Measurements from ENCODE around the gene POGZ.
"Not testable (repeated sequence)": the region's sequence is repeated elsewhere in the genome, so short reads cannot be mapped to it uniquely, and the experiment has no call there.

POGZ gene

GRCh38 chr1:151475175-151475574 is 15.9 kb upstream of the POGZ start:
- no peak for DNase-seq

GRCh38 chr1:151474745-151475144 is 15.5 kb upstream of the POGZ start:
- DNase-seq: no peak

GRCh38 chr1:151472856-151473731 is 13.8 kb upstream of the POGZ start:
- peak; percentile 32 to 43 for DNase-seq

- DNase-seq: no peak
Observed at GRCh38 chr1:151465026-151465425, 5.7 kb upstream of the POGZ start.

GRCh38 chr1:151461694-151462093 is 2.4 kb upstream of the POGZ start:
- no peak for DNase-seq

GRCh38 chr1:151458802-151459330 is 428 bp downstream of the POGZ start:
- peak; percentile 62 to 68 for DNase-seq

- DNase-seq: peak; percentile 72 to 74
Observed at GRCh38 chr1:151457911-151458801, 1.1 kb downstream of the POGZ start.

- DNase-seq: no peak
Observed at GRCh38 chr1:151455966-151456365, 3.3 kb downstream of the POGZ start.

- DNase-seq: no peak
Observed at GRCh38 chr1:151455231-151455630, 4.1 kb downstream of the POGZ start.

GRCh38 chr1:151447696-151448095 is 11.6 kb downstream of the POGZ start:
- DNase-seq: no peak

- no peak for DNase-seq
Observed at GRCh38 chr1:151444783-151445177, 14.5 kb downstream of the POGZ start.

GRCh38 chr1:151443846-151444782 is 15.2 kb downstream of the POGZ start:
- peak; percentile 67 to 83 for DNase-seq

- not testable (repeated sequence) for DNase-seq
Observed at GRCh38 chr1:151437396-151437795, 21.9 kb downstream of the POGZ start.

- DNase-seq: no peak
Observed at GRCh38 chr1:151436985-151437384, 22.3 kb downstream of the POGZ start.

- no peak for DNase-seq
Observed at GRCh38 chr1:151435174-151435573, 24.1 kb downstream of the POGZ start.

- not testable (repeated sequence) for DNase-seq
Observed at GRCh38 chr1:151433827-151434226, 25.5 kb downstream of the POGZ start.

GRCh38 chr1:151428068-151428467 is 31.2 kb downstream of the POGZ start:
- DNase-seq: no peak

- DNase-seq: no peak
Observed at GRCh38 chr1:151425103-151425502, 34.2 kb downstream of the POGZ start.

GRCh38 chr1:151419819-151420218 is 39.5 kb downstream of the POGZ start:
- DNase-seq: no peak

- DNase-seq: no peak
Observed at GRCh38 chr1:151418081-151418480, 41.2 kb downstream of the POGZ start.

- no peak for DNase-seq
Observed at GRCh38 chr1:151416231-151416630, 43.1 kb downstream of the POGZ start.

- DNase-seq: no peak
Observed at GRCh38 chr1:151411884-151412283, 47.4 kb downstream of the POGZ start.
